SIG-M5 treated with dmso at 0.1 percent for 504 hours (cell line): ENCODE measurements around the gene EPS8L3.
A peak's percentile ranks its signal among the peaks of the same experiment; 100 is the strongest.

Source experiments
- DNase-seq: peaks from one replicate; lab custom pipeline; 2025; ENCODE audit not compliant: unreplicated experiment; lab: John Stamatoyannopoulos, UW

The EPS8L3 gene

DNA sequence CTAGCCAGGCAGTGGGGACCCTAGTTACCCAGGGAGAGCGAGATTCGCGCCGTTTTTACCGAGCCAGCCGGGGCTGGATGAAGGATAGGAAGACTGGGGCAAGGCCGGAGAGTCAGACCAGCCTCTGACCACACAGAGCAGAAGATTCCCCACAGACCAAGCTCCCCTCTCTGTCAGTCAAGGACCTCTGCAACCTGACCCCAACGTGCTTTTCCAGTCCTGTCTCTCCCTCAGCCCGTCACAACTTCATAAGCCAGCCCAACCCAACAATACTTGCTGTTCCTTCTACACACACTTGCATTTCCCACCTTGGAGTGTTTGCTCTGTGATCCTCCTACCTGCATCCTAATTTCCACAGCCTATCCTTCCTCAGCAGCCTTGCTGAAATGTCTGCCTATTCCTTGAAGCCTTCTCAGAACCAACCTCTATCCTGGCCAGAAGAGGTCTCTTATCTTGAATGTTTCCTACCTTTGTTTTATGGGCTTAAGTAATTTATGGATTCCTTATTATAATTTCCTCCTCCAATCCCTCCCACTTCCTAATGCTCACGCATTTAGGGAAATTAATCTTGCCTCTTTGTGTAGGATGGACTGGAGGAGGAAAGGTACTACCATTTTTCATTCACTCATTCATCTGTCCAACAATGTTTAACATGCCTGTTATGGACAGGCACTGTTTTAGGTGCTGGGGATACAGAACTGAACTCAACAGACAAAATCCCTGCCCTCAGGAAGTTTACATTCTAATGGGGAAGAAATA is 22.9 kb downstream of the EPS8L3 start, which contains the start of gene GSTM3:
Gene GSTM3 (minus strand): TSS at position 424 of the 759 bp plus-strand sequence. CDS start 751 bp downstream, outside the sequence.
- DNase-seq = no peak

DNA sequence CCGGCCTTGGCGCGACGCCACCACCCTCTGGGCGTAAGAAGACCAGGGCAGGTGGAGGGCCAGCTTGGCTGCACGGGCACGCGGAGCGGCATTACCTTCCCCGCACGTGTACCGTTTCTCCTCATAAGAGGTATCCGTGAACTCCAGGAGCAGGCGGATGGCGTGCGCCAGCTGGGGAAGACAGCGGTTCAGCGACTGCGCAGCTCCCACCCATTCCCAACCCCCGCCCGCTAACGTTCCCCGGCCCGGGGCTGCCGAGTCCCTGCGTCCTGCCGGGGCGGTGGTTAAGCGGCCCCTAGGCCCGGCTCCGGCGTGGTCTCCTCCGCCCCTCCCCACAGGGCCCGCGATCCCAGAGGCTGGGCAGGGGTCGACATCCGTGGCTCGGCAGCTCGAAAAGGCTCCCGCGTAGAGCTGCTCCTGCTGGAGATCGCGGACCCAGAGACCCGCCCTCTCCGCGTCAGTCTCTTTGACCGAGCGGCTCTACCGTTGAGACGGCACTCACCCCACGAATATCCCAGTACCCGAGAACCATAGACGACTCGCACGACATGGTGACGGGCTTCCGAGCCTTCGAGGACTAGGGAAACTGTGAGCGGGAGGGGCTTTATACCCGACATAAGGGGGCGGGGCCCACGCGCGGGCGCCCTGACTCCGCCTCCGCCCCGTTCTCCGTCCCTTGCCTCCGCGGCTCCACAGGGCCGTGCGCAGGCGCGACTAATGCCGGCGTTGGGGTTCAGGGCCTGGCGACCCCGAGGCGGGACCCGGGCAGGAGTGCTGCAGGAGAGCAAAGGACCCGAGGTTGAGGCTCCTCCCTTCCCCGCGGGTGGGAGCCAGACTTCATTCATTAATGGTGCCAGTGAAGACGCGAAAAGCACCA is 23.7 kb downstream of the EPS8L3 start:
- peak; percentile 25 for DNase-seq

DNA sequence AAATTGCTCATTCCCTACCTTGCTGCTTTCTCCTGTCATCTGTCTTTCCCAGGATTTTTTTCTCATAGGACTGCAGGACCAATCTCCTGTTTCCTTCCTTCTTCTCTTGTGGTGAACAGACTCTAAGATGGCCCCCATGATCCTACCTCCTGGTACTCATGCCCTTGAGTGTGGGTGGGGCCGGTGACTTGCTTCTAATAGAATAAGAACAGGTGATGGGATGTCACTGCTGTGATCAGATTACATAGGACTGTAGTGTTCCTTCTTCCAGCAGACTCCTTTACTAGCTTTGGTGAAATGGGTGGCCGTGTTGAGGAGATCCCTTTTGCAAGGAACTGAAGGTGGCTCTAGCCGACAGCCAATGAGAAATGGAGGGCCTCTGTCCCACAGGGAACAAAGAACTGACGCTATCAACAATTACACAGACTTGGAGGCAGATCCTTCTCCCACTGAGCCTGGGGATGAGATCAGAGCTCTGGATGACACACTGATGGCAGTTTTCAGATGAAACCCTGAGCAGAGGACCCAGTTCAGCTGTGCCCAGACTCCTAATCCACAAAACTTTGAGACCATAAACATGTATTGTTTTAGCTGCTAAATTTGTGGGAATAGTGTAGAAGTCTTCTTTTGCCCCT is 30.4 kb downstream of the EPS8L3 start:
- no peak for DNase-seq

DNA sequence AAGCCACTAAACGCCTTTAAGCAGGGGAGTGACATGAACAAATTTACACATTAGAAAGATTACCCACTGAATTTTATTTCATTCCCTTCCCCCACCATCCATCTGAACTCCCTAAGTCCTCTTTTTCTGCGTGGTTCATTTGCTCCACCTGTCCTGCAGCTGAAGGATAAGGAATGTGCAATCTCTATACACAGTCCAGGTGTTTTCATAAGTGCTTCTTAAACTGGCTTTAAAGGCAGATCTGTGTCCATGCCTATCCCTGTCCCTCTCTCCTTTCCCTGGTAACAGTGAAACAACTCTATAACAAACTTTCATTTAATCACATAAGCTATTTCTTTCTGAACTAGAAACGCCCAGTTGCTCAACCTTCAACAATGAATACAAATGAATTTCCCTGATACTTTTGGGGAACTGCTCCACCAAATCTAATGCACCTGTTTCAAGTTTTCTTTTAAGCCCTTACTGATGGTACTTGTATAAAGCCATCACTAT is 31.3 kb downstream of the EPS8L3 start:
- no peak for DNase-seq

DNA sequence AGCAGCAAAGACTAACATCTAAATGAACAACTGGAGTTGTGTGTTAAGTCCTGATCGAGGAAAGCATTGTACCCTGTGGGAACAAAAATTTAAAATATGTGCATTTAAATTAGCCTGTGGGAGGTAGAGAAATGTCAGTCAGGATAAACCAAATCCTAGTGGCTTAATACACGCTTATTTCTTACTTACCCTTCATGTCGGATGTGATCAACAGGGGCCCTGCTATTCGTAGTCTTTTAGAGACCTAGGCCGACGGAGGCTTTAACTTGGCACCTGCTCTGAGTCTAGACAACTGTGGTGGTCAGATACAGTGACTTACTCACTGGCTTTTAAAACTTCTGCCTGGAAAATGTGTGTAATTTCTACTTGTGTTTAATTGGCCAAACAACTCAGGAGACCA is 33.1 kb downstream of the EPS8L3 start:
- DNase-seq = no peak

DNA sequence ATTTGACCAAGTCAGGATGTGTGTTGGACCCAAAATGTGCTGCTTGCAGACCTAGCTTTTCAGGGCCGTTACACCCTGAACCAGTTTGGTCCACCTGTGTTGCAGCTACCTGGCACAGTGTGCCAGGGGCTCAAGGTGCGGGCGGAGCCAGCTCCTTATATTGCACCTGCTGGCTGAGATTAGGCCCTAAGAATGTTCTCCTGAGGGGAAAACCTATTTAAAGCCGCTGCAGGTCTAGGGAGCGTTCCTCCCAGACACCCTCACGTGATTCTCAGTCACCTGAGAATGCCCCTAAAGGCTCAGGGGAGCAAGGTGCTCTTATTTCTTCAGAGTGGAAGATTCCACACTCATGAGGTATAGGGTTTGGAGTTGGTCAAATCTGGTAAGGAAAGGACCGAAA is 34.9 kb downstream of the EPS8L3 start:
- DNase-seq = no peak

DNA sequence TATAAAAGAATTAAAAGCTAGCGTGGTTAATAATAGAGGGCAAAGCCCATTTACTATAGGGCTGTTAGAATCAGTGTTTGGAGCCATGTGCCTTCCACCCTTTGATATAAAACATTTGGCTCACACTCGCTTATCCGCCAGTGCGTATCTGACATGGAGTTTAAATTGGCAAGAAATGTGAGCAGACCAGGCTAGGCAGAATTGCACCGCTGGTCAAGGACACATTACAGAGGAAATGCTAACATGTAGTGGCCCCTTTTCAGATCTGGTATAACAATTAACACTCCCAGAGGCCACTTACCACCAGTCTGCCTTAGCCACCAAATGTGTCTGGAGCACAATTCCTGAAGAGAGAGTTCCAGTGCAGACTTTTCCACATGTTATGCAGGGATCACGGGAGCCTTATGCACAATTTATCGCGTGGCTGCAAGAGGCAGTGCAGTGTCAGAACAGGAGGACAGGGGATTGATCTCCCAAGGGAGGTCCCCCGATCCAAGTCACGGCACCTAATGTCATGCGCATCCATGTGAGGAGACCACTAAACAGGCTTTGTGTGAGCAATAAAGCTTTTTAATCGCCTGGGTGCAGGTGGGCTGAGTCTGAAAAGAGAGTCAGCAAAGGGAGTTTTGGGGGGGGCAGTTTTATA is 36.9 kb downstream of the EPS8L3 start:
- DNase-seq = no peak

DNA sequence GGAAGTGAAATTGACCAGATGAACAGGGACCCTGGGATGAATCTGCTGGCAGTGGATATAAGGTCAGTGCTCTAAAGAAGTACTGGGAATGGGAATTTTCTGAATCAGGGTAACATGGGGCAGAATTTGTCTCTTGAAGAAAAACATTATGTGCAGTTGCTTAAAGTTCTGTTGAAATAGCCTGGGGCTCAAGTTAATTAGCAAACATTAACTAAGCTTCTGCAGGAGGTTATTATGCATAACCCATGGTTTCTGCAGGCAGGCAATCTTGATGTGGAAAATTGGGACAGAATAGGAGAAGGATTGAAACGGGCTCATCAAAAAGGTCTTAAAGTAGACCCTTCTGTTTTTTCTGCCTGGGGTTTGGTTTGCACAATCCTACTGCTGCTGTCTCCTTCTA is 37.7 kb downstream of the EPS8L3 start:
- DNase-seq = no peak

DNA sequence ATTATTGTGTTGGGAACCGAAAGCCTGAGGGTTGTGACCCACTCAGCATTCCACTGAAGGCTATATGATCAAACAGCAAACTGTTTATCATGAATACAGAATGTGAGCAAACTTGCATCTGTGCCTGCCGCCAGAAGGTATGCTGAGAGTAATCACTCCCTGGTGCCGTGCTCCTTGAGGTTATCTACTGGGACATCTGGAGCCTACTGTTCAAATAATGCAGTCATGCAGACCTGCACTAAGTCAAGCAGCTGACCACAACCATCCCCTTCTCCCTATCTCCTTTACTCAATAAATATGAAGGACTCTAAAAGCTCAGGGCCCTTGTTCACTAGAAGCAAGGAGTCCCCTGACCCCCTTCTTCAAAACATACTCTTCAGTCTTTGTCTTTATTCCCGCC is 38.2 kb downstream of the EPS8L3 start:
- peak; percentile 38 for DNase-seq

DNA sequence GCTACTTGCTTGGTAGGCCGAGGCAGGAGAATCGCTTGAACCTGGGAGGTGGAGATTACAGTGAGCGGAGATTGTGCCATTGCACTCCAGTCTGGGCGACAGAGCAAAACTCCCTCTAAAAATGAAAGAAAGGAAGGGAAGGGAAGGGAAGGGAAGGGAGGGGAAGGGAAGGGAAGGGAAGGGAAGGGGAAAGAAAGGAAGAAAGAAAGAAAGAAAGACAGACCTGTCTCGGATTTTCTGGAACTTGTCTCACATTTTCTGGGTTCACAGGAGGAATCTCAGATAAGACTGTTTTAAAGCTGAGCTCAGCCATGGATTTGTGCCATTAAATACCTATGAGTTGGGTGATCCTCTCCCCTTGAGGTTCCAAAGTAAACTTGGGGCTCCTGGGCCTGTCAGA is 38.8 kb downstream of the EPS8L3 start:
- DNase-seq = no peak

DNA sequence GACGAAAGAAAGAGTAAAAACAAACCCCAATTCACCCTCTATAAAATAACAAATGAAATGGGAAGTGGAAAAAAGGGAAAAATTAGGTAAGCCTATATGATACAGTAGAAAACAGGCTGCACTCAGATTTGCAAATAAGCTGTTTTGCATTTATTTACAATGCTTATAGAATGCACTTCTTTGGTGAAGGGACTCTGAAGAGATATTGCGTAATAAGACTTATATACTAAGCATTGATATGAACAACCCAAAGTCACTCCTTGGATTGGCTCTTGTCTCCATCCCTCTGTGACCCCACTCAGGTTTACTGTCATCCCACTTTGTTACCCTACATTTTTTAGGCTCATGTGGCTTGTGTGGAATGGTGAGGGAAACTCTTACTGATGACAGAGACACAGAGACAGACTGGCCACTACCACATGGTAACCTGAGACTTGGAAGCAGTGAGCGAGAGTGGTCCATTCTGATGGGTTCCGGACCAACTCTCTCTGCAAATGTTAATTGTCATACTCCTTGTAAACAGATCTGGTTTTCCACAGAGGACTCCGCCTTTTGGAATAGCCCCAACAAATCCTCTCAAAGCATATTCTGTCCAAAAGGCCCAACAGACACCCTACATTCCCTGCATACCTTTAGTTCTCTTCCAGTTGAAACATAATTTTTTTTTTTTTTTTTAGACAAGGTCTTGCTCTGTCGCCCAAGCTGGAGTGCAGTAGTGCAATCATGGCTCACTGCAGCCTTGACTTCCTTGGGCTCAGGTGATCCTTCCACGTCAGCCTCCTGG is 40.6 kb downstream of the EPS8L3 start:
- no peak for DNase-seq

DNA sequence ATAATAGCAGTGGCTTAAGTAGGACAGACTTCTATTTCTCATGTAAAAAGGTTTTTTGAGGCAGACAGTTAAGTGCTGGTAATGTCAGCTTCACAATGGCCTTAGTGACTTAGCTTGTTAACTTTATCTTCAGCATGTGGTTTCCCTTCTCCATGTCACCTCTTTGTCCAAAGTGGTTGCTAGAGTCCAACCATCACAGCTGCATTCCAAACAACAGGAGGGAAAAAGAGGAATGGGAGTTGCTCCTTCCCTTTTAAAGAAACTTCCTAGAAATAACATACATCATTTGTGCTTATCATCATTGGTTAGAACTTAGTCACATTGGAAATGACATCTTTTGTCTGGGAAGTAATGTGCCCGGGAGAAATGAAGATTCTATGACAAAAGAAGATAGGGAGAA is 41.8 kb downstream of the EPS8L3 start:
- no peak for DNase-seq

DNA sequence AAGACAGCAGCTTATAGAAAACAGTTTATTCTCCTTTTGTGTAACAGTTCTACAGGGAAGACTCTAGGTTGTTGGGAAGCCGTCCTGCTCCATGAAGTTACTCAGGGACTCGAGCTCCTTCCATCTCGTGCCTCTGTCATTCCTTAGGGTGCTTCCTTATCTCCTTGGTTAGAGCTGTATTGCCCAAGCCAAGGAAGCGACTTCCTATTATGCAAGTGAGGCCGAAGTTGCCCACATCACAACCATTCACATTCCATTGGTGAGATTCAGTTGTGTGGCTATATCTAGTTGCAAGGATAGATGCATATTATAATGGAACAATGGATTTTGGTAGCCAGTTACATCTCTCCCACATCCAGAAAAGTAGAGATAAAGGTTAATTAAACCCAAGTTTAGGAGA is 42.7 kb downstream of the EPS8L3 start:
- DNase-seq = no peak

DNA sequence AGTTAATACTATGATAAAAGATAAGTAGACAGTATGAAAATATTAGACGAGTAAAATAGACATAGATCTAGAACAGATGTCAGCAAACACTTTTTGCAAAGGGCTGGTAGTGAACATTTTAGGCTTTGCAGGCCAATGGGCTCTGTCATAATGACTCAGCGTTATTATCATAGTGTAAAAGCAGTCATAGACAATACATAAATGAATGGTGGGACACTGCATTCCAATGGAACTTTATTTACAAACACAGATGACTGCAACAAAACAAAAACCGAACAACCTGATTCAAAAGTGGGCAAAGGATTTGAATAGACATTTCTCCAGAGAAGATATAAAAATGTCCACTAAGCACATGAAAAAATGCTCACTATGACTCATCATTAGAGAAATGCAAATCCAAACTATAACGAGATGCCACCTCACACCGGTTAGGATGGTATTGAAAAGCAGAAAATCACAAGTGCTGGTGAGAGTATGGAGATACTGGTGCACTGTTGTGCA is 44.3 kb downstream of the EPS8L3 start:
- DNase-seq = no peak

DNA sequence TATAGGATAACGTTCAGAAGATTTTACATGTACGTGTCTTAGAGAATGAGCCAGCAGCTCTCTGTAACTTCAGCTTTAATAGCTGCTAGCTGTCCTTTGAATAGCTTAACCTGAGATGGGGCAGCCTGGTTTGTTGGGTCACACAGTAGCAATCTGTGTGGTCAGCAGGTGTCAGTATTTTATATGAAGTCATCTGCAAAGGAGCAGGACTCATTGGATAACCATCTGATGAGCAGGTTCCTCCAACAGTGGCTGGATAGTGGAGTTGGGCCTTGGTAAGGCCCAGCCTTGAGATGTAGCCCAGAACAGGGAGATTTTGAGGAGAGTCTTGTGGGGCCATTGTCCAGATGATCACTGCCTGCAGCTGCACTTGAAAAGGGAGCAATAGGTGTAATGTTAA is 45.2 kb downstream of the EPS8L3 start:
- no peak for DNase-seq

DNA sequence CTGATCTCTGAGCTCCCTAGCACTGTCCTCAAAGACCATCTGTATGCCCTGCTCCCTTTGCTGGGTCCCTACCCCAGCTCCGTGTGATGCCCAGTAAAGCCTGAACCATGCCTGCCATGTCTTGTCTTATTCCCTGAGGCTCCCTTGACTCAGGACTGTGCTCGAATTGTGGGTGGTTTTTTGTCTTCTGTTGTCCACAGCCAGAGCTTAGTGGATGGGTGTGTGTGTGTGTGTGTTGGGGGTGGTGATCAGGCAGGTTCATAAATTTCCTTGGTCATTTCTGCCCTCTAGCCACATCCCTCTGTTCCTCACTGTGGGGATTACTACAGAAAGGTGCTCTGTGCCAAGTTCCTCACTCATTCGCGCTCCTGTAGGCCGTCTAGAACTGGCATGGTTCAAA is 46.0 kb downstream of the EPS8L3 start:
- DNase-seq = no peak

DNA sequence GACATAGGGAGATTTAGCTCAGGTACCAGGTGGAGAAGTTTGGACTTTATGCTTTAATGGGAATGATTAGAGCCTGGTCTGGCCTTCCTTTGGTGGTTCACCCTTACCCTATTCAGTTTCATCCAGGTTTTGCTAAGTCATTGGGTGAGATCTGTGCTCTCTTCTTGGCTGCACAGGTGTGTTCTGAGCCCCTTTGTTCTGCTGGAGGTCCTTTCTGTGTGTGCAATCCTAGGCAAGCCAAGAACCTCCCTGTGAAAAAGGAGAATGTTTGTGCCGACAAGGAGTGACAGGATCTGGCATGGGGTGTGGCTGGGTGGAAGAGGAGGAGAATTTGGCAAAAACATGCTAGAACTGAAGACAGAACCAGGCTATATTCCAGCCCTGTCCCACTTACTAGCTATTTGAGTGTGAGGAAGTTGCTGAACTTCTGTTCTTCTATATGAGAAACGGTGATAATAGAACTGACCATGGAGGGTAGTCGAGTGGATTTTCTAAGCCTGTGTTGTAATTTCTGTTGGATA is 47.1 kb downstream of the EPS8L3 start:
- no peak for DNase-seq

DNA sequence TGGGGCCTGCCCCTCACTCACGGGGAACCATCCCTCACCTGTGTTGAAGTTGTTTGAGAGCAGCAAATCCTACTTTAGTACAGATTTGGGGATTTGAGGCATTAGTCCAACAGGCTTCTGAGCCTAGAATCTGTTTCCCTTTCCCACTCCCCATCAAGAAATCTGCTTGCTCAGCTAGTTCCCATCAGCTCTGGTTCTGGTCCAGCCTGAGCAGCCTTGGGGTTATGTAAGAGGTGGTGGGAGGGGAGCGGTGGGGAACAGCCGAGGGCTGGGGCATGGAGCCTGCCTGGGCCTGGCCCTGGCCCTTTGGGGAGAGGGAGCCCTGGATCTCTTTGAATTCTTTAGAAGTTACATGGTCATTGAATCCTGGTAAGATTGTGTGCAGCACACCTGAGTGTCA is 47.6 kb downstream of the EPS8L3 start:
- no peak for DNase-seq

DNA sequence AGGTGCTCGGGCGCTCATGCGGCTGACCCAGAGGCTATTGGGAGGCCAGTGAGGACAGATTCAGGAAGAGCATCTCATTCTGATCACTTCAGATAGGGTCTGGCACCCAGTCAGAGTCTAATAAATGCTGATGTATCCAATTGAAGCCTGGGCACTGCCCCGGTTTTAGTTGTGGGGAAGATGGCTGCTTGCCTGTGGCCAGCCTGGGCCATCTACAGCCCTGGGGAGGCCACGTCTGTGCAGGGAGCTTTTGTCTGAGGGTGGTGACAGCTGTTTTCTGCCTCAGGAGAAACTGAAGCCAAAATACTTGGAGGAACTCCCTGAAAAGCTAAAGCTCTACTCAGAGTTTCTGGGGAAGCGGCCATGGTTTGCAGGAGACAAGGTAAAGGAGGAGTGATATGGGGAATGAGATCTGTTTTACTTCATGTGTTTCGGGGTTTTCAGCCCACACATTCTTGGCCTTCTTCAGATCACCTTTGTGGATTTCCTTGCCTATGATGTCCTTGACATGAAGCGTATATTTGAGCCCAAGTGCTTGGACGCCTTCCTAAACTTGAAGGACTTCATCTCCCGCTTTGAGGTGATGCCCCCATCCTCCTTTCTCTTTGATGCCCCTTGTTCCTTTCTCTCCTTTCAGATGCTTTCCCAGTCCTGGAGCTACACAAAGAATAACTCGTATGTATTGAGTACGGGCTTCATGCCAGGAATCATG is 48.9 kb downstream of the EPS8L3 start:
- no peak for DNase-seq
